Vagina (tissue), 2 donors: Measurements from ENCODE around the gene TPP1. TPM values are rescaled to one million over a fixed set of nuclear protein-coding genes. Genes with fewer than 3 reads are reported as not detected.

Experiments used
- DNase-seq, 2 donors: peaks; one replicate each; pipeline ENCODE4 v3.0.0-alpha.2; 2017; ENCODE audit errors: extremely low spot score in 2 of 2
- H3K27ac ChIP-seq: fragments of 200-600 bp; sonication (generic); one replicate; pipeline ENCODE4 v1.5.1; 2019
- H3K27me3 ChIP-seq: fragments of 200-600 bp; sonication (generic); one replicate; pipeline ENCODE4 v1.5.1; 2019
- H3K36me3 ChIP-seq, 2 donors: fragments of 200-600 bp; sonication (generic); one replicate each; pipeline ENCODE4 v1.5.1; 2017 to 2019
- H3K4me1 ChIP-seq: fragments of 200-600 bp; sonication (generic); one replicate; pipeline ENCODE4 v1.5.1; 2019
- H3K4me3 ChIP-seq, 2 donors: fragments of 200-600 bp; sonication (generic); 1 replicate in 1 of 2; 2 replicates in 1 of 2; pipeline ENCODE4 v1.5.1; 2016 to 2019
- H3K9me3 ChIP-seq: fragments of 200-600 bp; sonication (generic); one replicate; pipeline ENCODE4 v1.5.1; 2019
- POLR2A ChIP-seq, 2 donors: fragments of 450-650 bp; IDR thresholded peaks; one replicate each; pipeline ENCODE4 v1.6.1; 2017; ENCODE audit warnings: antibody characterized with exemption in 2 of 2, mild to moderate bottlenecking in 2 of 2, moderate library complexity in 2 of 2
- POLR2AphosphoS5 ChIP-seq, 2 donors: sonication (generic); formaldehyde crosslinking; IDR thresholded peaks; one replicate each; pipeline ENCODE4 v1.9.0; 2017; ENCODE audit warnings: antibody characterized with exemption in 2 of 2, mild to moderate bottlenecking in 2 of 2, low read depth in 1 of 2; ENCODE audit not compliant: insufficient read depth in 1 of 2
- intact Hi-C: fragments of 100-400 bp; cut with DNase I; formaldehyde crosslinking; loops from one replicate; pipeline ENCODE4 v1.15.1; 2023
- total RNA-seq: library from RNA; depleted of rRNA; stranded (reverse); fragments of >200 nt; gene quantifications from one replicate; pipeline ENCODE4 v1.2.3, GENCODE V29; 2016
- TF ChIP-seq, protein P1 (sequence below), 3 experiments: fragments of 450-650 bp in 2 of 3; fragments of 200-600 bp in 1 of 3; sonication (generic) in 1 of 3; IDR thresholded peaks; one replicate each; pipeline ENCODE4 v1.5.1; 2017 to 2019; ENCODE audit warnings: antibody characterized with exemption in 3 of 3, mild to moderate bottlenecking in 2 of 3, moderate library complexity in 2 of 3

The TPP1 gene
- total RNA-seq, 1 donor from 2014 or later: 77.3 TPM

DNA sequence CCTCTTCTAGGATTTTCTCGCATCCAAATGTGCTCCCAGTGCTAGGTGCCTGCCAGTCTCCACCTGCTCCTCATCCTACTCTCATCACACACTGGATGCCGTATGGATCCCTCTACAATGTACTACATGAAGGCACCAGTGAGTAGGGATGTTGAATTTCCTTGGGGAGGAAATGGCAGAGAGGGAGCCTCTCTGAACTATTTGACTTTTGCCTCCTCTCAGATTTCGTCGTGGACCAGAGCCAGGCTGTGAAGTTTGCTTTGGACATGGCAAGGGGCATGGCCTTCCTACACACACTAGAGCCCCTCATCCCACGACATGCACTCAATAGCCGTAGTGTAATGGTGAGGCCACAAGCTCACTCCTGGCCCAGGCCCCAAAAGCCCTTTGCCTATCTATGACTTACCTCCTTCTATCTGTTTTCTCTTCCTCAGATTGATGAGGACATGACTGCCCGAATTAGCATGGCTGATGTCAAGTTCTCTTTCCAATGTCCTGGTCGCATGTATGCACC, 9.7 kb downstream of the TPP1 start:
- Histone ChIP-seq H3K9me3 (no peaks in the 10 kb centered on the region), H3K4me3 (no peak overlapping the region), H3K27ac (peak overlapping the region; percentile 87), H3K27me3 (no peaks in the 10 kb centered on the region), H3K4me1 (peaks cover 58% of the 10 kb centered on the region), H3K36me3 (peaks cover 0 to 32% of the 10 kb centered on the region in 2 donors)
- DNase-seq: peak in 1 of 2 donors; percentile 85
- TF ChIP-seq, protein P1, sequence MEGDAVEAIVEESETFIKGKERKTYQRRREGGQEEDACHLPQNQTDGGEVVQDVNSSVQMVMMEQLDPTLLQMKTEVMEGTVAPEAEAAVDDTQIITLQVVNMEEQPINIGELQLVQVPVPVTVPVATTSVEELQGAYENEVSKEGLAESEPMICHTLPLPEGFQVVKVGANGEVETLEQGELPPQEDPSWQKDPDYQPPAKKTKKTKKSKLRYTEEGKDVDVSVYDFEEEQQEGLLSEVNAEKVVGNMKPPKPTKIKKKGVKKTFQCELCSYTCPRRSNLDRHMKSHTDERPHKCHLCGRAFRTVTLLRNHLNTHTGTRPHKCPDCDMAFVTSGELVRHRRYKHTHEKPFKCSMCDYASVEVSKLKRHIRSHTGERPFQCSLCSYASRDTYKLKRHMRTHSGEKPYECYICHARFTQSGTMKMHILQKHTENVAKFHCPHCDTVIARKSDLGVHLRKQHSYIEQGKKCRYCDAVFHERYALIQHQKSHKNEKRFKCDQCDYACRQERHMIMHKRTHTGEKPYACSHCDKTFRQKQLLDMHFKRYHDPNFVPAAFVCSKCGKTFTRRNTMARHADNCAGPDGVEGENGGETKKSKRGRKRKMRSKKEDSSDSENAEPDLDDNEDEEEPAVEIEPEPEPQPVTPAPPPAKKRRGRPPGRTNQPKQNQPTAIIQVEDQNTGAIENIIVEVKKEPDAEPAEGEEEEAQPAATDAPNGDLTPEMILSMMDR (IDR thresholded peaks at IDR 0.05): no peak
- no peak for TF ChIP-seq POLR2A (IDR thresholded peaks at IDR 0.05)
- TF ChIP-seq POLR2AphosphoS5 (IDR thresholded peaks at IDR 0.05; ENCODE audit: insufficient read depth in 1 of 2, low read depth in 1 of 2): no peak
- intact Hi-C loops: loop anchor here (10.0 kb wide), 1 partner anchor 45 kb away; the partner anchor contains the start of gene DCHS1

DNA sequence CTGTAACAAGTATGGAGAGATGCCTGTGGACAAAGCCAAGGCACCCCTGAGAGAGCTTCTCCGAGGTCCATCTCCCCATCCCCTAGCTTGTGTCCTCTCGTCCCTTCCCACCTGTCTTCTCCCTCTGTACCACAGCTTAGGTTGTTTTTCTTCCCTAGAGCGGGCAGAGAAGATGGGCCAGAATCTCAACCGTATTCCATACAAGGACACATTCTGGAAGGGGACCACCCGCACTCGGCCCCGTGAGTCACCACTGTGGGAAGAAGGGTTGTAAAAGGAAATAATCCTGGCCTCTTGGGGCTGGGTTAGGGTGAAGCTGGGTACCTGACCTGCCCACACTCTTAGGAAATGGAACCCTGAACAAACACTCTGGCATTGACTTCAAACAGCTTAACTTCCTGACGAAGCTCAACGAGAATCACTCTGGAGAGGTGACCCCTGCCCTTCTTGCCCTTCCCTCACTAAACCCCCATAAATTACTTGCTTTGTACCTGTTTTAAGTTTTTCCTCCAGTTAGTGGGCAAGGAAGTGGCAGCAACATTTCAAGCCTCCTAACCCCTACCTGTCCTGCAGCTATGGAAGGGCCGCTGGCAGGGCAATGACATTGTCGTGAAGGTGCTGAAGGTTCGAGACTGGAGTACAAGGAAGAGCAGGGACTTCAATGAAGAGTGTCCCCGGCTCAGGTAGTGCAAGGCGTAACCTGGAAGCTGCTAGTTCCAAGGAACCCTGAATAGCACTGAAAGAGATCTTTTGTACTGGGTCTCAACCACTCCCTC, 10.3 kb downstream of the TPP1 start:
- H3K27me3 ChIP-seq: no peaks in the 10 kb centered on the region
- DNase-seq: peak in 1 of 2 donors; percentile 85

DNA sequence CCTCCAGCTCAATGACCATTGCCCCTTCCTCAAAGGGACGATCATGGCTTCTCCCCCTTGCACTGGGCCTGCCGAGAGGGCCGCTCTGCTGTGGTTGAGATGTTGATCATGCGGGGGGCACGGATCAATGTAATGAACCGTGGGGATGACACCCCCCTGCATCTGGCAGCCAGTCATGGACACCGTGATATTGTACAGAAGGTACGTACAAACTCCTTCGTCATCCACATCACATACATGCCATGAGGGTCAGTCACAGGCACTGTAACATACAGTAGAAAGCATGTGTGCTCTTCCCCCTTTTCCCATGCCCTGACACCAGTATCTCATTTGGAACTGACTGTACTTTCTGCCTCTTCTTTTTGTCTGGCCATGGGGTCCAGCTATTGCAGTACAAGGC, 11.2 kb downstream of the TPP1 start:
- no peaks in the 10 kb centered on the region for H3K27me3 ChIP-seq
- H3K36me3 ChIP-seq: peaks cover 0 to 32% of the 10 kb centered on the region in 2 donors
- intact Hi-C loops: loop anchor here (10.0 kb wide), 1 partner anchor 47 kb away; the partner anchor contains the start of gene DCHS1
- TF ChIP-seq, protein P1 (IDR thresholded peaks at IDR 0.05): no peak
- TF ChIP-seq POLR2AphosphoS5 (IDR thresholded peaks at IDR 0.05; ENCODE audit: insufficient read depth in 1 of 2, low read depth in 1 of 2) (no peak), POLR2A (IDR thresholded peaks at IDR 0.05) (no peak)
- no peaks in the 10 kb centered on the region for H3K9me3 ChIP-seq
- no peak overlapping the region for H3K4me3 ChIP-seq
- DNase-seq: peak in 1 of 2 donors; percentile 83
- peaks cover 55% of the 10 kb centered on the region for H3K4me1 ChIP-seq
- peak overlapping the region; percentile 87 for H3K27ac ChIP-seq

More for the DNA sequence above, 10.3 kb downstream of the TPP1 start:
- intact Hi-C loops: loop anchor here (10.0 kb wide), 1 partner anchor 46 kb away; the partner anchor contains the start of gene DCHS1
- Histone ChIP-seq H3K4me3 (no peak overlapping the region), H3K9me3 (no peaks in the 10 kb centered on the region), H3K4me1 (peaks cover 59% of the 10 kb centered on the region), H3K27ac (peak overlapping the region; percentile 87), H3K36me3 (peaks cover 0 to 32% of the 10 kb centered on the region in 2 donors)
- TF ChIP-seq POLR2A (IDR thresholded peaks at IDR 0.05) (no peak), POLR2AphosphoS5 (IDR thresholded peaks at IDR 0.05; ENCODE audit: insufficient read depth in 1 of 2, low read depth in 1 of 2) (no peak)
- TF ChIP-seq, protein P1 (IDR thresholded peaks at IDR 0.05): no peak

DNA sequence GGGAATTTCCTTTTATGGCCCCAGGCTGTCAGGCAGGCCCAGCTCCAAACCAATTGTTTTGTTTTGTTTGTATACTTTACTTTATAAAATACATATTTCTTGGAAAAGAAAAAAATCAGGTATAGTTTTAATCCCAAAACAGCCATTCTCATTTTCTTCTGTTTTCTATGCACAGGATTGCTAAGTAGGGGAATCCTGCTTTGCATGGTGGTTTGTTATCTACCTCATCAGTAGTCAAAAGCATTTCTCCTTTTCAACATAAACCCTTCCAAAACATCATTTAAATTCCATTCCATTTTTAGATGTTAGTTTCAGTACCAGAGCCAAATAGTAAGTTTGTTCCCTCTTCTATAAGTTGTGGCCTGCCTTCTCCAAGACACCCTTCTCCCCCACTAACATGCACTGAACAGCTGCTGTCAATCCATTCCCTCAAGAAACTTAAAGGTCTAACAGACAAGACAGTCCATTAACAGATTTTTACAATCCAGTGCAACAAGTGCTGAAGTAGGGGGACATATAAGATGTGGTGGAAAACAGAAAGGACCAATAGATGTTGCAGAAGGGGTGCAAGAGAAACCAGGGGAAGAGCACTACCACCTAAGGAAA, 11.9 kb downstream of the TPP1 start:
- H3K4me3 ChIP-seq: peak overlapping the region in 1 of 2 donors; percentile 31
- peaks cover 0 to 32% of the 10 kb centered on the region in 2 donors for H3K36me3 ChIP-seq
- H3K27me3 ChIP-seq: no peaks in the 10 kb centered on the region
- intact Hi-C loops: loop anchor here (10.0 kb wide), 1 partner anchor 48 kb away; the partner anchor contains the start of gene DCHS1
- DNase-seq: peak in 1 of 2 donors; percentile 16
- TF ChIP-seq POLR2A (IDR thresholded peaks at IDR 0.05) (no peak), POLR2AphosphoS5 (IDR thresholded peaks at IDR 0.05; ENCODE audit: insufficient read depth in 1 of 2, low read depth in 1 of 2) (no peak)
- TF ChIP-seq, protein P1 (IDR thresholded peaks at IDR 0.05): no peak
- peaks cover 56% of the 10 kb centered on the region for H3K4me1 ChIP-seq
- no peaks in the 10 kb centered on the region for H3K9me3 ChIP-seq
- H3K27ac ChIP-seq: peak overlapping the region; percentile 87
